ENCODE results near the gene CYP2A13.
"Not testable (repeated sequence)": the region's sequence is repeated elsewhere in the genome, so short reads cannot be mapped to it uniquely, and the experiment has no call there.

GRCh38 chr19:41135390-41136384 lies 47.4 kb downstream of the CYP2A13 start:
- TF ChIP-seq CTCF (optimal IDR thresholded peaks at IDR 0.05 in 1 of 3, IDR thresholded peaks at IDR 0.05 in 1 of 3, conservative IDR thresholded peaks at IDR 0.05 in 1 of 3; ENCODE audit: extremely low read depth in 1 of 3, insufficient read depth in 2 of 3, low read length in 3 of 3); EZH2 (IDR thresholded peaks at IDR 0.05; ENCODE audit: low read length): not testable (repeated sequence)

Measured in keratinocyte (primary cell).